GM12872 (cell line): ENCODE measurements around the gene KHK.

Experiments used
- TF ChIP-seq, protein P1 (sequence below): IDR thresholded peaks from 3 replicates; pipeline ENCODE4 v1.5.1; 2011; ENCODE audit warnings: low read depth, mild to moderate bottlenecking, low read length, moderate library complexity; ENCODE audit not compliant: insufficient read depth

KHK gene

DNA sequence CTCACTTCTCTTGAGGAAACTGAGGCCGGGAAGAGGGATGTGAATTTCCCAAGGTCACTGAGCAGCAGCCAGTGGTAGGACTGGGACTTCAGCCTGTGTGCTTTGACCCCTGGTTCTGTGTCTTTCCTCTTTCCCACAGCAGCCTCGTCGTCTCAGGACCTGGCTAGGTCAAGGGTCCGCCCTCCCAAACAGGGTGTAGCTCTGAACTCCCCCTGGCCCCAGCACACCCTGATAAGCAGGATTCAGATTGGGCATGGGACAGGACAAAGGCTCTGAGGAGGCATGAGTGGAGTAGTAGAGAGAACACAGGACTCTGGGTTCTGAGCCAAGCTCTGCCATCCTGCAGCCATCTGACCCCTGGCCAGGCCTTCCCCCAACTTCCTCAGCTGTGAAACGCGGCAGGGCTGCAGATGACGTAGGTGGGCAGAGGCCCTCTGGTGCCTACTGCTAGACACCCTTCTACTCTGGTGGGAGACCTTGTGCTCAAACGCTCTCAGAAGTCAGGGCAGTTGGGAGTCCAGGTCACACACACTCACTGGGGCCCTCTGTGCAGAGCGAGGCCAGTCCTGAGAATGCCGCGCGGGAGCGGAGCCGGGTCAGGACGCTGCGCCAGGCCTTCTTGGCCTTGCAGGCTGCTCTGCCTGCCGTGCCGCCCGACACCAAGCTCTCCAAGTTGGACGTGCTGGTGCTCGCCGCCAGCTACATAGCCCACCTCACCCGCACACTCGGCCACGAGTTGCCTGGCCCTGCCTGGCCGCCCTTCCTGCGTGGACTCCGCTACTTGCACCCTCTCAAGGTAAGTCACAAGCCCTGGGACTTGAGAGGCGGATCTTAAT lies 63.2 kb downstream of the KHK start:
- TF ChIP-seq, protein P1, sequence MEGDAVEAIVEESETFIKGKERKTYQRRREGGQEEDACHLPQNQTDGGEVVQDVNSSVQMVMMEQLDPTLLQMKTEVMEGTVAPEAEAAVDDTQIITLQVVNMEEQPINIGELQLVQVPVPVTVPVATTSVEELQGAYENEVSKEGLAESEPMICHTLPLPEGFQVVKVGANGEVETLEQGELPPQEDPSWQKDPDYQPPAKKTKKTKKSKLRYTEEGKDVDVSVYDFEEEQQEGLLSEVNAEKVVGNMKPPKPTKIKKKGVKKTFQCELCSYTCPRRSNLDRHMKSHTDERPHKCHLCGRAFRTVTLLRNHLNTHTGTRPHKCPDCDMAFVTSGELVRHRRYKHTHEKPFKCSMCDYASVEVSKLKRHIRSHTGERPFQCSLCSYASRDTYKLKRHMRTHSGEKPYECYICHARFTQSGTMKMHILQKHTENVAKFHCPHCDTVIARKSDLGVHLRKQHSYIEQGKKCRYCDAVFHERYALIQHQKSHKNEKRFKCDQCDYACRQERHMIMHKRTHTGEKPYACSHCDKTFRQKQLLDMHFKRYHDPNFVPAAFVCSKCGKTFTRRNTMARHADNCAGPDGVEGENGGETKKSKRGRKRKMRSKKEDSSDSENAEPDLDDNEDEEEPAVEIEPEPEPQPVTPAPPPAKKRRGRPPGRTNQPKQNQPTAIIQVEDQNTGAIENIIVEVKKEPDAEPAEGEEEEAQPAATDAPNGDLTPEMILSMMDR = no peak
